ENCODE data around the gene ZNF451. TPM values are rescaled to one million over a fixed set of nuclear protein-coding genes. Genes with fewer than 3 reads are reported as not detected.

The ZNF451 gene
- total and polyA plus RNA-seq, 2 experiments from 2014 or later = 18.9 to 61.0 TPM

GRCh38 chr6:57207141-57207540 is 117.2 kb downstream of the ZNF451 start:
- Histone ChIP-seq H3K27ac (no peak overlapping the region), H3K27me3 (no peaks in the 10 kb centered on the region), H3K4me1 (ENCODE audit: low read depth) (no peaks in the 10 kb centered on the region), H3K36me3 (no peaks in the 10 kb centered on the region), H3K4me3 (no peak overlapping the region), H3K9me3 (ENCODE audit: low read depth) (no peaks in the 10 kb centered on the region)
- peak in 1 of 2 donors; percentile 38 for DNase-seq (ENCODE audit: low read depth in 1 of 2, low spot score in 1 of 2)
- no peak for TF ChIP-seq CTCF (IDR thresholded peaks at IDR 0.05; ENCODE audit: low read depth, low read length)

- Histone ChIP-seq H3K4me1 (ENCODE audit: low read depth) (no peaks in the 10 kb centered on the region), H3K9me3 (ENCODE audit: low read depth) (no peaks in the 10 kb centered on the region), H3K27ac (no peak overlapping the region), H3K27me3 (no peaks in the 10 kb centered on the region), H3K36me3 (no peaks in the 10 kb centered on the region), H3K4me3 (no peak overlapping the region)
- no peak for TF ChIP-seq CTCF (IDR thresholded peaks at IDR 0.05; ENCODE audit: low read depth, low read length)
- DNase-seq (ENCODE audit: low read depth in 1 of 2, low spot score in 1 of 2) = peak in 1 of 2 donors; percentile 28
Measured at GRCh38 chr6:57207872-57208271, 117.9 kb downstream of the ZNF451 start.

DNA sequence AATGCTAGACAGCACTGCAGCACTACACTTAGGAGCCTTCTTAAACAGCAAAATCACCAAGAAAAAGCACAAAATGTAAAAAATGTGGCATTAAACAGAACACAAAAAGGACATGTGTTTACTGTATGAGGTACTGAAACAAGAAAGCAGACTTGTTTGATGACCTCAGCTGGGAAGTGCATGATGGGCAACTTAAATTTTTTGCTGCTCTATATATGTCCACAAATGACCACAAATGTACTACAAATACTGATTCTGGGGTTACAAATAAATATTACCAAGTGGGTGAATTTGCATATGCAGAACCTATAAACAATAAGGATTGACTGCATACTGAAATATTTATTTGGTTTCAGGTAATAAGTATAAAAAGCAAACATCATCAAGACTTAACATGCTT is 119.0 kb downstream of the ZNF451 start:
- H3K36me3 ChIP-seq = no peaks in the 10 kb centered on the region
- no peak overlapping the region for H3K27ac ChIP-seq
- H3K4me1 ChIP-seq (ENCODE audit: low read depth) = no peaks in the 10 kb centered on the region
- H3K4me3 ChIP-seq = no peak overlapping the region
- no peak for TF ChIP-seq CTCF (IDR thresholded peaks at IDR 0.05; ENCODE audit: low read depth, low read length)
- H3K9me3 ChIP-seq (ENCODE audit: low read depth) = no peaks in the 10 kb centered on the region
- no peaks in the 10 kb centered on the region for H3K27me3 ChIP-seq
- no peak for DNase-seq (ENCODE audit: low read depth in 1 of 2, low spot score in 1 of 2)

DNA sequence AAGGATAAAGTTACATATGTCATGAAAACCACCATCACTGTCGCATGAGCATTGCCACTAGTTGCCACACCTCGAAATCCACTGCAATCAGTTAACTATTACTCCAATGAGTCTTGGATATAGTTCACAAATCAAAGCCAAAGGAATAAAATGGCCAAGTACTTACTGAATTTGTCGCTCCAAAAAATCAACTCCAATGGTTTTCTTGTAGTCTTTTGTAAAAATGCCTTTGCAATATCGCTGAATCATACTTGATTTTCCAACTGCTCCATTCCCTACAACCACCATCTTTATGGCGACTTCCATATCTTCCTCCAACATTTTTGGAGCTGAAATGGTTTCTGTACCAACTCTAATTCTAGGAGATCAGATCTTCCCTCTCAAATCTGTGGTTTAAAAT is 120.1 kb downstream of the ZNF451 start:
- Histone ChIP-seq H3K27ac (no peak overlapping the region), H3K27me3 (no peaks in the 10 kb centered on the region), H3K36me3 (no peaks in the 10 kb centered on the region), H3K9me3 (ENCODE audit: low read depth) (no peaks in the 10 kb centered on the region), H3K4me1 (ENCODE audit: low read depth) (no peaks in the 10 kb centered on the region), H3K4me3 (no peak overlapping the region)
- DNase-seq (ENCODE audit: low read depth in 1 of 2, low spot score in 1 of 2) = no peak
- TF ChIP-seq CTCF (IDR thresholded peaks at IDR 0.05; ENCODE audit: low read depth, low read length) = no peak

DNA sequence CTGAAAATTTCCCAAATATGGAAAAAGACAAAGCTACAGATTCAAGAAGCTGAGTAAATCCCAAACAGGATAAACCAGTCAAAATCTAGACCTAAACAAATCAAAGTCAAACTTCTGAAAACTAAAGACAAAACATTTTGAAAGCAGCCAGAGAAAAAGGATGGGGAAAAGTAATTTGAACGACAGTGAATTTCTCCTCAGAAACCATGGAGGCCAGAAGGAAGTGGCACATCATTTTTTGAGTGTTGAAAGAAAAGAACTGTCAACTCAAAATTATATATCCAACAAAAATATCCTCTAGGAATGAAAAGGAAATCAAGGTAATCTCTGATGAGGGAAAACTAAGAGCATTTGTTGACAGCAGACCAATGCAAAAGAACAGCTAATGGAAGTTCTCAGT is 125.3 kb downstream of the ZNF451 start:
- Histone ChIP-seq H3K9me3 (ENCODE audit: low read depth) (no peaks in the 10 kb centered on the region), H3K4me1 (ENCODE audit: low read depth) (no peaks in the 10 kb centered on the region), H3K27me3 (no peaks in the 10 kb centered on the region), H3K27ac (no peak overlapping the region), H3K36me3 (no peaks in the 10 kb centered on the region), H3K4me3 (no peak overlapping the region)
- TF ChIP-seq CTCF (IDR thresholded peaks at IDR 0.05; ENCODE audit: low read depth, low read length) = no peak
- no peak for DNase-seq (ENCODE audit: low read depth in 1 of 2, low spot score in 1 of 2)
